ENCODE data around the gene SEMA6B.

Gene SEMA6B

GRCh38 chr19:4594201-4594600 is 34.7 kb upstream of the SEMA6B start:
- Mint-ChIP-seq H3K4me1 (ENCODE audit: low read depth) (peaks cover 7% of the 10 kb centered on the region), H3K36me3 (no peaks in the 10 kb centered on the region), H3K27ac (no peak overlapping the region), H3K27me3 (peaks cover 13% of the 10 kb centered on the region), H3K9me3 (ENCODE audit: low read depth) (no peaks in the 10 kb centered on the region), H3K4me3 (no peak overlapping the region)

- Mint-ChIP-seq H3K4me3 (no peak overlapping the region), H3K4me1 (ENCODE audit: low read depth) (peaks cover 5% of the 10 kb centered on the region), H3K27me3 (peaks cover 11% of the 10 kb centered on the region), H3K36me3 (no peaks in the 10 kb centered on the region), H3K27ac (no peak overlapping the region), H3K9me3 (ENCODE audit: low read depth) (no peaks in the 10 kb centered on the region)
These were observed 33.9 kb upstream of the SEMA6B start for GRCh38 chr19:4593409-4593851.

- no peak overlapping the region for H3K27ac Mint-ChIP-seq
- H3K36me3 Mint-ChIP-seq: no peaks in the 10 kb centered on the region
- no peaks in the 10 kb centered on the region for H3K9me3 Mint-ChIP-seq (ENCODE audit: low read depth)
- peaks cover 4% of the 10 kb centered on the region for H3K4me1 Mint-ChIP-seq (ENCODE audit: low read depth)
- H3K4me3 Mint-ChIP-seq: no peak overlapping the region
- peaks cover 17% of the 10 kb centered on the region for H3K27me3 Mint-ChIP-seq
These were observed 33.0 kb upstream of the SEMA6B start for GRCh38 chr19:4592445-4592844.

DNA sequence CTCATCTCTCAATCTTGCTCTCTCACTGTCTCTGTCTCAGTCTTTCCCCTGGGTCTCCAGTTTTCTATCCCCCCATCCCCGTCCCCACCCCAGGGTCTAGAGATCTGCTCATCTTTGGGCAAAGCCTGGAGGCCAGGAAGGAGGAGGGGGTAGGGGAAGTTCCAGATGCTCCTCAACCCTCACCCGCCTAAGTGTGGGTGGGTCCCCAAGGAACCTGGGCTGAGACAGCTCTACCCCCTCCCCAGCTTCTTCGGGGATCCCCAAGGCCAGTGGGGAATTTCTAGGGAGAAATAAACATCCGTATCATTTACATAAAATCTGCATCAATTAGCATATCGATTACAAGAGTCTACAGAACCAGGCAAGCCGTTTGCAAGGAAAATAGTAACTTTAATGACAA is 31.8 kb upstream of the SEMA6B start:
- no peak overlapping the region for H3K27ac Mint-ChIP-seq
- H3K9me3 Mint-ChIP-seq (ENCODE audit: low read depth): no peaks in the 10 kb centered on the region
- no peaks in the 10 kb centered on the region for H3K36me3 Mint-ChIP-seq
- H3K27me3 Mint-ChIP-seq: peaks cover 16% of the 10 kb centered on the region
- H3K4me3 Mint-ChIP-seq: no peak overlapping the region
- H3K4me1 Mint-ChIP-seq (ENCODE audit: low read depth): no peaks in the 10 kb centered on the region

- peaks cover 2% of the 10 kb centered on the region for H3K4me1 Mint-ChIP-seq (ENCODE audit: low read depth)
- no peak overlapping the region for H3K27ac Mint-ChIP-seq
- no peaks in the 10 kb centered on the region for H3K9me3 Mint-ChIP-seq (ENCODE audit: low read depth)
- H3K36me3 Mint-ChIP-seq: no peaks in the 10 kb centered on the region
- H3K27me3 Mint-ChIP-seq: peaks cover 22% of the 10 kb centered on the region
- no peak overlapping the region for H3K4me3 Mint-ChIP-seq
These were observed 31.1 kb upstream of the SEMA6B start for GRCh38 chr19:4590559-4590958.

DNA sequence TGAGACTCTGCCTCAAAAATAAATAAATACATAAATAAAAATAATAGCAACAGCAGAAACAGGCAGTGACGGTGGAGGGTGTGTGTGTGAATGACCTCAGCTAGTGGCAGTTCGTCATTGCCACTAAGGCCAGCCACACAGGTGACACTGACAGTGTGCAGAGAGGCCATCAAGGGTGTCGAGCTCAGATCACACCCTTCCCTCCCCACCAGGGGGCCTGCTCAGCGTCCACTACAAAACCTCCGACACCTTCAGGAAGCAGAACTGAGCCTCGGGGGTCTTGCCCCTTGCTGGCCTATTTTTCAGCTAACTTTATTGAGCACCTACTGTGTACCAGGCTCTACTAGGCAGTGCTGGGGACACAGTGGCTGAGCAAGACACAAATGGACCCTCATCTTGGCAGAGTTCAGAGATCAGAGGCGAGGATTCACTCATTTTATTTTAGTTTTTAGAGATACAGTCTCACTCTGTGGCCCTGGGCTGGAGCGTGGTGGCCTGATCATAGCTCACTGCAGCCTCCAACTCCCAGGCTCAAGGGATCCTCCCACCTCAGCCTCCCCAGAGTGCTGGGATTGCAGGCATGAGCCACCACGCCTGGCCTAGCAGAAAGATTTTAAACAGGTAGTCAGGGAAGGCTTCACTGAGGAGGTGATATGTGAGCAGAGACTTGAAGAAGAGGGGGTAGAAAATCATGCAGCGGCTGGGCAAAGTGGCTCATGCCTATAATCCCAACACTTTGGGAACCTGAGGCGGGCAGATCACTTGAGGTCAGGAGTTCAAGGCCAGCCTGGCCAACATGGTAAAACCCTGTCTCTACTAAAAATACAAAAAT is 30.3 kb upstream of the SEMA6B start:
- Mint-ChIP-seq H3K4me3 (no peak overlapping the region), H3K4me1 (ENCODE audit: low read depth) (peaks cover 4% of the 10 kb centered on the region), H3K27ac (no peak overlapping the region), H3K9me3 (ENCODE audit: low read depth) (no peaks in the 10 kb centered on the region), H3K36me3 (no peaks in the 10 kb centered on the region), H3K27me3 (peaks cover 23% of the 10 kb centered on the region)

DNA sequence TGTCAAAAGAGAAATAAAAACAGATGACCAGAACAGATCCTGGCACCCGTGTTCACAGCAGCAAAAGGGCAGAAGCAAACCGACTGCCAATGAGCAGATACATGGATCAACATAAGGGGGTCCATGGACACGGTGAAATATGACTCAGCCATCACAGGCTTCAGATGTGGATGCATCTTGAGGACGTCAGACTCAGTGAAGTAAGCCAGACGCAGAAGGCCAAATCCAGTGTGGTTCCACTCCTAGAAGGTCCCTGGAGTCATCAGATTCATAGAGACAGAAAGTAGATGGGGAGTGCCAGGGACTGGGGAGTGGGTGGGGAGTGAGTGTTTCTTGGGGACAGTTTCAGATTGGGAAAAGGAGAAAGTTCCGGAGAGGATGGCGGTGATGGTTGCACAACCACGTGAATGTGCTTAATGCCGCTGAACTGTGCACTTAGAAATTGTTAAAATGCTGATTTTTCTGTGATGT is 28.8 kb upstream of the SEMA6B start:
- Mint-ChIP-seq H3K27me3 (peaks cover 26% of the 10 kb centered on the region), H3K4me3 (no peak overlapping the region)

GRCh38 chr19:4587527-4587926 is 28.0 kb upstream of the SEMA6B start:
- H3K9me3 Mint-ChIP-seq (ENCODE audit: low read depth): no peaks in the 10 kb centered on the region
- peaks cover 7% of the 10 kb centered on the region for H3K4me1 Mint-ChIP-seq (ENCODE audit: low read depth)
- H3K4me3 Mint-ChIP-seq: no peak overlapping the region
- H3K36me3 Mint-ChIP-seq: no peaks in the 10 kb centered on the region
- no peak overlapping the region for H3K27ac Mint-ChIP-seq
- peaks cover 24% of the 10 kb centered on the region for H3K27me3 Mint-ChIP-seq

More for the DNA sequence above, 28.8 kb upstream of the SEMA6B start:
- Mint-ChIP-seq H3K4me1 (ENCODE audit: low read depth) (peaks cover 7% of the 10 kb centered on the region), H3K36me3 (no peaks in the 10 kb centered on the region), H3K27ac (no peak overlapping the region), H3K9me3 (ENCODE audit: low read depth) (no peaks in the 10 kb centered on the region)

- H3K27me3 Mint-ChIP-seq: peaks cover 30% of the 10 kb centered on the region
- H3K36me3 Mint-ChIP-seq: no peaks in the 10 kb centered on the region
- no peak overlapping the region for H3K27ac Mint-ChIP-seq
- H3K4me3 Mint-ChIP-seq: no peak overlapping the region
- H3K9me3 Mint-ChIP-seq (ENCODE audit: low read depth): no peaks in the 10 kb centered on the region
- H3K4me1 Mint-ChIP-seq (ENCODE audit: low read depth): peaks cover 15% of the 10 kb centered on the region
These were observed 27.2 kb upstream of the SEMA6B start for GRCh38 chr19:4586691-4587090.

DNA sequence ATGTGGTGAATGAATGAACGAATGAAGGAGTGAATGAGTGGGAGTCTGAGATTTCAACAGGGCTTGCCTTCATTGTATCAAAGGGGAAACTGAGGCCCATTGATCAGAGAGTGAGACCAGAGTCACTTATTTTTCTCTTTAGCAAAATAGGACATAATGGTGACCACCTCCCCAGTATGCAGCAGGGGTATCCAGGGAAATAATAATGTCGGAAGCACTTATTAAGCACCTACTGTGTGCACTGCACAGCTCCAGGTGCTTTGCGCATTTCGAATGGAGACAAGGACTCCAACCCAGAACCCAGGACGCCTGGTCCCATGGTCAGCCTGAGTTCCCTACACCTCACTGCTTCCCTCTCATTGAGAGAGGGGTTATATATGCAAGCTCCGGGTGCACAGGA is 26.8 kb upstream of the SEMA6B start:
- H3K4me3 Mint-ChIP-seq: no peak overlapping the region
- H3K27me3 Mint-ChIP-seq: peaks cover 27% of the 10 kb centered on the region
- no peak overlapping the region for H3K27ac Mint-ChIP-seq
- H3K36me3 Mint-ChIP-seq: no peaks in the 10 kb centered on the region
- H3K9me3 Mint-ChIP-seq (ENCODE audit: low read depth): no peaks in the 10 kb centered on the region
- peaks cover 15% of the 10 kb centered on the region for H3K4me1 Mint-ChIP-seq (ENCODE audit: low read depth)

DNA sequence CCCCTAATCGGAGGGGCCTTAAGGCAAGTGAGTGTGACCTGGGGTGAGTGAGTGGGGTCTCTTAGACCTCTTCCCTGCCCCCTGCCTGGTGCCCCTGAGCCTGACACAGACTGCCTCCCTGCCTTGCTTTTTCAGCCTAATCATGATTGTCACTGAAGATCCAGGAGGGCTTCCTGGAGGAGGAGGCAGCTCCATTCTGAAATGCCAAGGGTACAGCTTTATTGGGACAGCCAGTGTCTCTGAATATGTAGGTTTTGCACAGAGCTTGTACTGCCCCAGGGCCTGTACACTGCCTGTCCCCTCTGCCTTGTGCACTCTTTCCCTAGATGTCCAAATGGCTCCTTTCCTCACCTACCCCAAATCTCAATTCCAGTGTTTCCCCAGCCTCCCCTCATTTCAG is 26.1 kb upstream of the SEMA6B start:
- Mint-ChIP-seq H3K4me3 (no peak overlapping the region), H3K9me3 (ENCODE audit: low read depth) (no peaks in the 10 kb centered on the region), H3K4me1 (ENCODE audit: low read depth) (peaks cover 15% of the 10 kb centered on the region), H3K27me3 (peaks cover 27% of the 10 kb centered on the region), H3K27ac (no peak overlapping the region), H3K36me3 (no peaks in the 10 kb centered on the region)

GRCh38 chr19:4584670-4585460 is 25.4 kb upstream of the SEMA6B start:
- Mint-ChIP-seq H3K4me1 (ENCODE audit: low read depth) (peaks cover 15% of the 10 kb centered on the region), H3K27ac (no peak overlapping the region), H3K4me3 (peak overlapping the region; percentile 35), H3K36me3 (no peaks in the 10 kb centered on the region), H3K9me3 (ENCODE audit: low read depth) (no peaks in the 10 kb centered on the region), H3K27me3 (peaks cover 27% of the 10 kb centered on the region)

- H3K9me3 Mint-ChIP-seq (ENCODE audit: low read depth): no peaks in the 10 kb centered on the region
- peaks cover 30% of the 10 kb centered on the region for H3K27me3 Mint-ChIP-seq
These were observed 24.6 kb upstream of the SEMA6B start for GRCh38 chr19:4583961-4584669.

GRCh38 chr19:4582980-4583842 is 23.7 kb upstream of the SEMA6B start:
- peaks cover 15% of the 10 kb centered on the region for H3K4me1 Mint-ChIP-seq (ENCODE audit: low read depth)
- no peaks in the 10 kb centered on the region for H3K9me3 Mint-ChIP-seq (ENCODE audit: low read depth)
- H3K4me3 Mint-ChIP-seq: peak overlapping the region; percentile 42
- H3K36me3 Mint-ChIP-seq: no peaks in the 10 kb centered on the region
- no peak overlapping the region for H3K27ac Mint-ChIP-seq
- H3K27me3 Mint-ChIP-seq: peaks cover 35% of the 10 kb centered on the region

More at GRCh38 chr19:4583961-4584669, 24.6 kb upstream of the SEMA6B start:
- no peak overlapping the region for H3K4me3 Mint-ChIP-seq
- H3K4me1 Mint-ChIP-seq (ENCODE audit: low read depth): peaks cover 15% of the 10 kb centered on the region
- H3K36me3 Mint-ChIP-seq: no peaks in the 10 kb centered on the region
- no peak overlapping the region for H3K27ac Mint-ChIP-seq
